ENCODE results near the gene UBE2U.

DNA sequence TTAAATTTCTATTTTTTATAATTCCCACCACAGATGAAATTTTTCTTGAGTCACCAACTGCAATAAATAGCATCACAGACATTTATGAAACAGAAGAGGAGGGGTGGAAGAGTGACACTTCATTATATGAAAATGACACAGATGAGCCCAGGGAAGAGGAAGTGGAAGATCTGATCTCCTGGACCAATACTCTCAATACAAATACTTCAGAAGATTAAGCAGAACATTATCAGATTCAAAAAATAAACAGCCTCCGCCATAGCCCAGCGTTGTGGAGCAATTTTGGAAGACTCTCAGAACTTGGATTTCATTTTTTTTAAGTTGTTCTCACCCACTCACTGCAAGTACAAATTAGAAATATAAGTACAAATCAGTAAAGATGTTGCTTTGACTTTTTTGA is 63.6 kb downstream of the UBE2U start:
- TF ChIP-seq CTCF (IDR thresholded peaks at IDR 0.05) (no peak), POLR2A (IDR thresholded peaks at IDR 0.05) (no peak), EP300 (IDR thresholded peaks at IDR 0.05) (no peak)

All from ovary (tissue), 3 donors.